ENCODE results near the gene ZCCHC14.
A peak's percentile ranks its signal among the peaks of the same experiment; 100 is the strongest.
"Not testable (repeated sequence)": the region's sequence is repeated elsewhere in the genome, so short reads cannot be mapped to it uniquely, and the experiment has no call there.

Gene ZCCHC14

DNA sequence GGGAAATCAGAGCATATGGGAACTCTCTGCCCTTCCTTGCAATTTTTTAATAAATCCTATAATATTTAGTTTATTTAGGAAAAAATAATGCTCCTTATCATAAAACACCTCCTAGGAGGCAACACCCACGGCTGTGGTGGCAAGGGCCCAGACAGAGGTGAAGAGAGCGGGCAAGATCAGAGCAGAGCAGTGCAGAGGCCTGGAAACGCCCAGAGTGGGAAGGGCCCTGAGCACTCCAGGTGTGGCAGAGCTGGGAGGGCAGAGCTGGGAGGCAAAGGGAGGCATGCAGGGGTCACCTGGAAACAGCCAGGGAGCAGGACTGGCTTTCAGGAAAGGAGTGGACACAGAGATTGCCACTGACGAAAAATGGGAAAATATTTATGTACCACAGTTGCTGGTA lies 126.5 kb downstream of the ZCCHC14 start:
- DNase-seq (ENCODE audit: low spot score): no peak

GRCh38 chr16:87365021-87365713 lies 127.7 kb downstream of the ZCCHC14 start:
- no peak for DNase-seq (ENCODE audit: low spot score)

- DNase-seq (ENCODE audit: low spot score): peak; percentile 86
These were observed 128.9 kb downstream of the ZCCHC14 start for GRCh38 chr16:87363771-87364455.

DNA sequence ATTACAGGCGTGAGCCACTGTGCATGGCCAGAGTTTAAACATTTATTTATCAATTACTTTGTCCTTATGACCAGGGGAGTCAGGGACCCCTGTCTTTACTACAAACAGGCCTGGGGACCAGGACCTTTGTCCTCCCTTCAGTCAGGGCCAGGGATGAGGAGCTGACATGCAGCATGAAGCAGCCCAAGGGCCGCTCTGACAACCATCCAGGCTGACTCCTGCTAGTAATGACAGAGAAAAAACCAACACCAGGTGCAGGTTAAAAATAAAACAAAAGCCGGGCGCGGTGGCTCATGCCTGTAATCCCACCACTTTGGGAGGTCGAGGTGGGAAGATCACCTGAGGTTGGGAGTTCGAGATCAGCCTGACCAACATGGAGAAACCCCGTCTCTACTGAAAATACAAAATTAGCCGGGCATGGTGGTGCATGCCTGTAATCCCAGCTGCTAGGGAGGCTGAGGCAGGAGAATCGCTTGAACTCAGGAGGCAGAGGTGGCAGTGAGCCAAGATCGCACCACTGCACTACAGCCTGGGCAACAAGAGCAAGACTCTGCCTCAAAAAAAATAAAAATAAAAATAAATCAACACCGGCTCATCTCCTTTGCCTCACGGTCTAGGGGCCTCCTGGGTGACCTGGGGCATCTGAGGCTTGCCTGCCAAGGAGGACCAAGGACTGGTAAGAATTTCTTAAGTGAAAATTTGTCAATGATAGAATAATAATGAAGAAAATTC lies 129.8 kb downstream of the ZCCHC14 start:
- DNase-seq (ENCODE audit: low spot score): not testable (repeated sequence)

- no peak for DNase-seq (ENCODE audit: low spot score)
These were observed 130.8 kb downstream of the ZCCHC14 start for GRCh38 chr16:87361916-87362619.

GRCh38 chr16:87360862-87361610 lies 131.8 kb downstream of the ZCCHC14 start:
- no peak for DNase-seq (ENCODE audit: low spot score)

DNA sequence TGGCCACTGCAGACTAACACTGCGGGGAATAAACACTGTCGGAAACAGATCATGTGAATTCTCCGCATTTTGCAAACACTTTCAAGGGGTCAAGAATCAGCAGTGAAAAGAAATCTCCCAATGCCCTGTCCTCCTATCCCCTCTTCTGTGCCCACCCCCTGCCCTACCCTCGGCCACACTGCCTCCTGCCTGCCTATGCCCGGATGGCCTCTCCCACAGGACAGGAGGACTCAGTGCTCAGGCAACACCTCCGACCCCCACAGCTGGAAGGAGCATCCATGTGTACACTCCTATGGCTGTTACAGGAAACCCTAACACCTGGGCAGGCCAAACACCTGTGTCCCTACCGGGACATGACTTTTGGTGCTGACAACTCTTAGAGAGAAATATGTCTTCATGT lies 133.7 kb downstream of the ZCCHC14 start:
- DNase-seq (ENCODE audit: low spot score): no peak

- DNase-seq (ENCODE audit: low spot score): no peak
These were observed 134.1 kb downstream of the ZCCHC14 start for GRCh38 chr16:87358696-87359095.

GRCh38 chr16:87358250-87358649 lies 134.6 kb downstream of the ZCCHC14 start:
- no peak for DNase-seq (ENCODE audit: low spot score)

- no peak for DNase-seq (ENCODE audit: low spot score)
These were observed 136.4 kb downstream of the ZCCHC14 start for GRCh38 chr16:87356491-87356853.
